Loucy (cell line): Measurements from ENCODE around the gene ARMC9.
"Not testable (repeated sequence)": the region's sequence is repeated elsewhere in the genome, so short reads cannot be mapped to it uniquely, and the experiment has no call there.

Experiments used
- H2AFZ ChIP-seq: fragments of 200-600 bp; sonication (generic); 2 replicates; pipeline ENCODE4 v1.6.0; 2016; ENCODE audit warnings: antibody characterized with exemption, mild to moderate bottlenecking, low read length, moderate library complexity
- H3F3A ChIP-seq: fragments of 200-600 bp; 2 replicates; pipeline ENCODE4 v1.6.0; 2016; ENCODE audit warnings: antibody characterized with exemption, low read depth, mild to moderate bottlenecking
- H3K27me3 ChIP-seq: fragments of 200-600 bp; sonication (generic); 2 replicates; pipeline ENCODE4 v1.6.1; 2014; ENCODE audit warnings: low read length, mild to moderate bottlenecking; ENCODE audit not compliant: insufficient read depth, poor library complexity, severe bottlenecking
- H3K36me3 ChIP-seq: fragments of 200-600 bp; sonication (generic); 2 replicates; pipeline ENCODE4 v1.6.1; 2016; ENCODE audit warnings: low read length; ENCODE audit not compliant: insufficient read depth
- H3K4me1 ChIP-seq: fragments of 200-600 bp; sonication (generic); 2 replicates; pipeline ENCODE4 v1.5.1; 2014; ENCODE audit warnings: low read length, mild to moderate bottlenecking; ENCODE audit not compliant: insufficient read depth, poor library complexity, severe bottlenecking
- H3K4me2 ChIP-seq: fragments of 200-600 bp; sonication (generic); 2 replicates; pipeline ENCODE4 v1.6.0; 2014; ENCODE audit warnings: antibody characterized with exemption, low read length, low read depth, mild to moderate bottlenecking; ENCODE audit not compliant: poor library complexity, severe bottlenecking
- H3K4me3 ChIP-seq: fragments of 200-600 bp; sonication (generic); 2 replicates; pipeline ENCODE4 v1.5.1; 2014; ENCODE audit warnings: low read length, mild to moderate bottlenecking, mixed read lengths; ENCODE audit not compliant: poor library complexity, severe bottlenecking
- H3K79me2 ChIP-seq: fragments of 200-600 bp; sonication (generic); 2 replicates; pipeline ENCODE4 v1.6.1; 2014; ENCODE audit warnings: low read length; ENCODE audit not compliant: insufficient read depth
- H3K9ac ChIP-seq: fragments of 200-600 bp; sonication (generic); 2 replicates; pipeline ENCODE4 v1.6.0; 2014; ENCODE audit warnings: mild to moderate bottlenecking, low read depth, low read length, moderate library complexity; ENCODE audit not compliant: poor library complexity, severe bottlenecking
- H3K9me2 ChIP-seq: fragments of 200-600 bp; sonication (generic); replicated peaks from 2 replicates; pipeline ENCODE4 v1.6.1; 2016; ENCODE audit warnings: low read depth, low read length, mixed read lengths
- H3K9me3 ChIP-seq: fragments of 200-600 bp; sonication (generic); 2 replicates; pipeline ENCODE4 v1.6.1; 2014; ENCODE audit warnings: mild to moderate bottlenecking, antibody characterized with exemption, low read length, low read depth; ENCODE audit not compliant: insufficient read depth
- H4K20me1 ChIP-seq: fragments of 200-600 bp; sonication (generic); 2 replicates; pipeline ENCODE4 v1.6.0; 2014; ENCODE audit warnings: antibody characterized with exemption, low read length, mild to moderate bottlenecking; ENCODE audit not compliant: insufficient read depth, poor library complexity, severe bottlenecking
- CTCF ChIP-seq: fragments of 200-600 bp; sonication (generic); conservative IDR thresholded peaks from 2 replicates; pipeline ENCODE4 v1.5.1; 2014; ENCODE audit warnings: mild to moderate bottlenecking, antibody characterized with exemption, low read length
- EZH2phosphoT487 ChIP-seq: fragments of 200-600 bp; IDR thresholded peaks from 2 replicates; pipeline ENCODE4 v1.6.1; 2018; ENCODE audit warnings: antibody characterized with exemption, mild to moderate bottlenecking, moderate library complexity, borderline replicate concordance

The ARMC9 gene

GRCh38 chr2:231246171-231246842, 47.9 kb downstream of the ARMC9 start:
- Histone ChIP-seq H3K9me2 (no peaks in the 10 kb centered on the region), H3K36me3 (no peaks in the 10 kb centered on the region), H2AFZ (no peak overlapping the region), H3K9me3 (no peaks in the 10 kb centered on the region), H3F3A (no peaks in the 10 kb centered on the region), H4K20me1 (no peaks in the 10 kb centered on the region), H3K9ac (no peak overlapping the region), H3K4me2 (no peak overlapping the region), H3K4me3 (no peak overlapping the region), H3K4me1 (peaks cover 10% of the 10 kb centered on the region), H3K27me3 (no peaks in the 10 kb centered on the region), H3K79me2 (no peaks in the 10 kb centered on the region)
- TF ChIP-seq CTCF, result no peak
- no peak for TF ChIP-seq EZH2phosphoT487

- TF ChIP-seq CTCF (no peak), EZH2phosphoT487 (no peak)
- H3K4me3 ChIP-seq, result no peak overlapping the region
- H3K4me2 ChIP-seq, result no peak overlapping the region
- no peaks in the 10 kb centered on the region for H3K9me3 ChIP-seq
- H3K9me2 ChIP-seq, result no peaks in the 10 kb centered on the region
- no peaks in the 10 kb centered on the region for H3K4me1 ChIP-seq
- H2AFZ ChIP-seq, result no peak overlapping the region
- no peaks in the 10 kb centered on the region for H3K27me3 ChIP-seq
- H4K20me1 ChIP-seq, result no peaks in the 10 kb centered on the region
- no peaks in the 10 kb centered on the region for H3F3A ChIP-seq
- no peaks in the 10 kb centered on the region for H3K79me2 ChIP-seq
- H3K36me3 ChIP-seq, result no peaks in the 10 kb centered on the region
- H3K9ac ChIP-seq, result no peak overlapping the region
These were observed 51.7 kb downstream of the ARMC9 start for GRCh38 chr2:231250146-231250545.

GRCh38 chr2:231250698-231251097, 52.3 kb downstream of the ARMC9 start:
- H3K9me3 ChIP-seq, result no peaks in the 10 kb centered on the region
- H3K9me2 ChIP-seq, result no peaks in the 10 kb centered on the region
- no peak for TF ChIP-seq EZH2phosphoT487
- no peak for TF ChIP-seq CTCF
- no peaks in the 10 kb centered on the region for H3F3A ChIP-seq
- no peak overlapping the region for H3K4me3 ChIP-seq
- no peak overlapping the region for H3K4me2 ChIP-seq
- no peak overlapping the region for H3K9ac ChIP-seq
- H3K4me1 ChIP-seq, result no peaks in the 10 kb centered on the region
- H3K79me2 ChIP-seq, result no peaks in the 10 kb centered on the region
- H2AFZ ChIP-seq, result no peak overlapping the region
- no peaks in the 10 kb centered on the region for H3K36me3 ChIP-seq
- no peaks in the 10 kb centered on the region for H3K27me3 ChIP-seq
- no peaks in the 10 kb centered on the region for H4K20me1 ChIP-seq

- not testable (repeated sequence) for H3K9me3 ChIP-seq, H3K9ac ChIP-seq, H3K79me2 ChIP-seq, H3K27me3 ChIP-seq, H3K9me2 ChIP-seq, H3F3A ChIP-seq, H3K36me3 ChIP-seq, H3K4me3 ChIP-seq, H4K20me1 ChIP-seq, H3K4me1 ChIP-seq, H2AFZ ChIP-seq, H3K4me2 ChIP-seq
These were observed 54.9 kb downstream of the ARMC9 start for GRCh38 chr2:231253292-231253691.
